Stimulated activated CD4-positive, alpha-beta T cell treated with anti-CD3 and anti-CD28 coated beads, Interleukin-12 subunit alpha, Interleukin-12 subunit beta, amount 100 ng/mL, for 4 hours (primary cell): ENCODE results near the gene SNX2.

Source experiments
- DNase-seq: peaks from one replicate; pipeline ENCODE4 v3.0.0-alpha.2; 2020

The SNX2 gene

DNA sequence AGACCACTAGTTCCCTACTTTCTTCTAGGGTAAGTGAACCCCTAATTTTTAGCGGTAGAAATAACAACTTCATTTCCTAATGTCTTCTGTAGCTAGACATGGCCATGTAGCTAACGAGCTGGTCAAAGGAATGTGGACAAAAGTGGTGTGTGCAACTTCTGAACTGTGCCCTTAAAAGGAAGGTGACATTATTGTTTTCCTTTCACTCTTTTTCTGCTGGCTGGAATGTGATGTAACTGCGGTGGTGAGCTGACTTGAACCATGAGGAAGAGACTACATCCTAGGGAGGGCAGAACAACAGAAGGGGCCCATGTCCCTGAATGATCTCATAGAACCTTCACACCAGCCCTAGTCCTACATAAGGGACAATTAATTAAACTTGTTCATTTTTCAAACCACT, 1.3 kb upstream of the SNX2 start:
- no peak for DNase-seq

DNA sequence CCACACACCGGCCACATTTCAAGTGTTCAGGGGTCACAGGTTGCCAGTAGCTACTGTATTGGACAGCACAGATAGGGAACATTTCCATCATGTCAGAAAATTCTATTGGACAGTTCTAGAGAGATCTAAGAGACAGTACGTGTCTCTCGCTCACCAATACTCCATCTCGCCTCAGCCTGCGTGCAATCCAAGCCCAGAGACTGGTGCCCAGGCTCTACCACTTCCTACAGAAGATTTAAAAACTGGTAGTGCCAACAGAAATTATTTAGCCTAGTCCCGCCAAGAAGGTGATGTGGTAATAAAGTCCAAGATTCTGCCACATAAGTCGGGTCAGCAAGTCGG, 390 bp upstream of the SNX2 start:
- DNase-seq = no peak

DNA sequence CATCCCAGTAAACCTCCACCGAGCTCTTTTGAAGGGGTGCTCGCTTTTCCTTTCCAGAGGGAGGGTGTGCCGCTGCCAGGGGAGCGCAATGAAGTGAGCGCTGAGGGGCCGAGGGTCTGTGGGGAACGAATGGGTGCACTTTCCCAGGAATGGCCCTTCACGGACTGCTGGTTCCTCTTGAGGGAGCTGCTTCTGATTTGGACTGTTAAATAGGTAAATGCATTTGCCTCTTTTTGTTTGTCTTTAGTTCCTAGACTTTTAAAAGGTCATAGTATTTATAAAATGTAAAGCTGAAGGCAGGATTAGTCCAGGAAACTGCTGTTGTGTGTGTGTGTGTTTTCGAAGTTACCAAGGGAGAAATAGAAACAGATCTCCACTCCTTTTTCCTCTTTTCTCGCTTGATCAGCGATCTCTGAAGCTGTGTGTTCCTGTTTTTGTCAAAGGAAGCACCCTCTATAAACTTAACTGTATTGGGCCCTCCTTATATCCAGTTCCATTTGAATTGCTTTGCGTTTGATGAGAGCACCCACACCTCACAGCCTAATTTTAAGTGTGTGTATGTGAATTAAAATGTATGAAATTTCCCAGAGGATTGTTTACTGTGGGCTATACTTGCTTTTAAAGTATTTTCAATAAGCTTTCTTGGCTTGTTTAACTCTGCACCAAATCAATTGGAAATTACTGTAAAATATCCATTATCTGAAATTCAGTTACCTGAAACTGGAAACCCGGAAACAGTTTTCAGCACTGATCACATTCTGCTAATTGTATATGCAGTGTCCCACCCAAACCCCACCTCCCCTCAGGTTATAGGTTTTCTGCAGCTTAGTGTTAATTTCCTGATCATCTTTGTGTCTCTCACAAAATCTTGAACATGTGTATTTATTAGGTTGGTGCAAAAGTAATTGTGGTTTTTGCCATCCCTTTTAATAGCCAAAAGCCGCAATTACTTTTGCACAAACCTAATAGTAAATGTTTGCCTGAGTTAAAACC, 966 bp downstream of the SNX2 start:
- no peak for DNase-seq

DNA sequence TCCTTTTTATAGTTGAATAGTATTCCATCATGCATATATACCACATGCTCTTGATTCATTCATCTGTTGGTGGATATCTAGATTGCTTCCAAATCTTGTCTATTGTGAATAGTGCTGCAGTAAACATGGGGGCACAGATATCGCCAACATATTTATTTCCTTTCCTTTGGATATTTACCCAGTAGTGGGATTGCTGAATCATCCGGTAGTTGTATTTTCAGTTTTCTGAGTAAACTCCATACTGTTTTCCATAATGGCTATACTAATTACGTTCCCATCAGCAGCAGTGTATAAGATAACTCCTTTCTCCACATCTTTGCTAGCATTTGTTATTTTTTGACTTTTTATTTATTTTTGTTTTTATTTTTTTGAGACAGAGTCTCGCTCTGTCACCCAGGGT, 3.3 kb downstream of the SNX2 start:
- no peak for DNase-seq

DNA sequence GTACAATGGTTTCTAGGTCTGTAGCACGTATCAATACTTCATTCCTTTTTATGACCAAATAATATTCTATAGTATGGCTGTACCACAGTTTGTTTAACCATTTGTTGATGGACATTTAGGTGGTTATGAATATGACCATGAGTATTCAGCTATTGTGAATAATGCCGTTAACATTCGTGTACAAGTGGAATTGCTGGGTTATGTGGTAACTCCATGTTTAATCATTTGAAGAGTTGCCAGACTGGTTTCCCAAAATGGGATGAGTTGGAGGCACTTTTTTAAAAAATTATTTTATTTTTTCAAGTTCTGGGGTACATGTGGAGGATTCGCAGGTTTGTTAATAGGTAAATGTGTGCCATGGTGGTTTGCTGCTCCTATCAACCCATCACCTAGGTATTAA, 4.6 kb downstream of the SNX2 start:
- DNase-seq = no peak

DNA sequence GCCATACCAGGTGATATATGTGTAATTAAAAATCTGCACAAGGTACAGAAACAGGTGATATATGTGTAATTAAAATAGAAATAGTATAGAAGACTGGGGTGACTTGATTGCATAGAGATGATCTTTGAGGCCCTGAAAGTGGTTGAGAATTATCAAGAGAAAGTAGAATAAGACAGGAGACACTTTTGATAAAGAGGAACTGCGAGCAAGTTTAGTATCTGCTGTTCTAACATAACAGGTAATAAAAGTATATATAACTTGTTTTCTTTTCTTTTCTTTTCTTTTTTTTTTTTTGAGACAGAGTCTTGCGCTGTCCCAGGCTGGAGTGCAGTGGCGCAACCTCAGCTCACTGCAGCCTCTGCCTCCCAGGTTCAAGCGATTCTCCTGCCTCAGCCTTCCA, 5.4 kb downstream of the SNX2 start:
- DNase-seq = no peak

DNA sequence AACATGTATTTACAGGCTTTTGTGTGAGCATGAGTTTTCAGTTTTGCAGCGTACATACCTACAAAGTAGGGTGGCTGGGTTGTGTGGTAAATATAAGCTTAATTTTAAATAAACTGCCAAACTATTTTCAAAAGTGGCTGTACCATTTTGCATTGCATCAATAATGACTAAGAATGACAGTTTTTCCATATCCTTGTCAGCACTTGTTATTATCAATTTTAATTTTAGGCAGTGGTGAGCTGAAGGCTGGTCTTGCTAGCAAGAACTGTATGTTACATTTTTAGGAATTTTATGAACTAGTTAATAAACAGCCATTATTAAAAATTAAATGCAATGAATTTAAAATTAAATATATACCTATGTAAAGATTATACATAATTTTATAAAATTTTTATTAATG, 6.6 kb downstream of the SNX2 start:
- DNase-seq = no peak

DNA sequence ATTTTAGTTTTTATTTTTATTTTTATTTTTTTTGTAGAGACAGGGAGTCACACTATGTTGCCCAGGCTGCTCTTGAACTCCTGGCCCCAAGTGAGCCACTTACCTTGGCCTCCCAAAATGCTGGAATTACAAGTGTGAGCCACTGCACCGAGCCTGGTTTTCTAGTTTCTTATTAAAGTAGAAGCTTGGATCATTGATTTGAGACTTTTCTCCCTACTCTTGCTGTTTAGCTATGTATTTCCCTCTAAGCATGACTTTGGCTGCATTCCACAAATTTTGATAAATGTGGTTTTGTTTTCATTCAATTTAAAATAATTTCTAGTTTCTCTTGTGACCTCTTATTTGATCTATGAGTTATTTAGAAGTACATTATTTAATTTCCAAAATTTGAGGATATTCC, 10.4 kb downstream of the SNX2 start:
- DNase-seq = no peak

DNA sequence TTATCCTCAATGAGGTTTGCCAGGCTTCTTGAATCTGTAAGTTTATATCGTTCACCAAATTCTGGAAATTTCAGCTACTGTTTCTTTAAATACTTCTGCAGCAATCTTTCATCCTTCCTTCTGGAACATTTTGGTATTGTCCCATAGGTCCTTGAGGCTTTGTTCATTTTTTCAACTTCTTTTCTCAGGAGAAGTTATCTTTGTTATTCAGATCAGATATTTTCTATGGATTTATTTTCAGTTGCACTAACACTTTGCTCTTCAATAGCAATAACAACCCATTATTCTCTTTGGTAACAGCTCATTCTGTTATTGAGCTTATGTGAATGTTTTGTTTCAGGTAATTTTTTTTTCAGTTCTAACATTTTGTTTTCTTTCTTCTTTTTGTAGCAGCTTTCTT, 13.5 kb downstream of the SNX2 start:
- DNase-seq = no peak

DNA sequence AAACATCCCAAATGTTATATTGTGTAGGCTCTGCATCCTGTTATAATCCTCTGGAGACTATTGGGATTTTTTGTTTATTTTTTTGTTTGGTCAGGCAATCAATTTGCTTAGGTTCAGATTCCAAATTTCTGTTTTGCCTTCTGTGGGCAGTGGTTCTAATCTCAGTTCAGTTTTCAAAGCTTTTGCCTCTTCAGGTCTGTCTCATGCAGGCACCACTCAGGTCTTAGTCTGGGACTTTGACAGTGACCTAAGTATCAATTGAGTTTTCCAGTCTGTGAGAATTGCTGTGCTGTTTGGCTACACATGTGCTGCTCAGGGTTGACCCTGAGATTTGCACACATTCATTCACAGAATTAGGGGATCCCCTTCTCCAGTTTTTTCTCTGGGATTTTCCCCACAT, 14.1 kb downstream of the SNX2 start:
- DNase-seq = no peak

DNA sequence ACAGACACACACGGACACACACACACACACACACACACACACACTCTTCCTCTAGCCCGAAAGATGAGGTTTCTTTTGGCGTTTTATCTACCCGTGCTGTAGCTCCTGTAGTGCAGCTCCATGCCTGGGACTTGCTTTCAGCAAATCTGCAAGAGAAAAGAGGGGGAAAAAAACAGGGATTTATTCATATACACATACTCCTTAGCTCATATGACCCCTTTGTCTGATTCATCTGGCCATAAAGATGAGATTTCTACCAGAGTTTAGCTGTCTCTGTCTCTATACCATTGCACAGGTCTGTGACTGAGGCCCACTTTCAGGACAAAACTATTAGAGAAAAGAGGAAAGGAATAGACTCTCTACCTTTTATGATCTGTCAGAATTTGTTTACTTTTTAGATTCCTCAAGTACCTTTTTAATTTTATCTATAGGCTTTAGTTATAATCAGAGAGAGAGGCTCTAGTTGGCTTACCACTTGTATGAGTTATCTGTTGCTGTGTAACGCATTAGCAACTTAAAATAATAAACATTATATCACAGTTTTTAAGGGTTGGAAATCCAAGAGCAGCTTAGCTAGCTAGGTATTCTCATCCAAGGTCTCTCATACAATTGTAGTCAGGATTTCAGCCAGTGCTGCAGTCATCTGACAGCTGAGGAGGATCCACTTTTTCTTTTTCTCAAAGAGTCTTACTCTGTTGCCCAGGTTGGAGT, 14.7 kb downstream of the SNX2 start:
- DNase-seq = no peak

DNA sequence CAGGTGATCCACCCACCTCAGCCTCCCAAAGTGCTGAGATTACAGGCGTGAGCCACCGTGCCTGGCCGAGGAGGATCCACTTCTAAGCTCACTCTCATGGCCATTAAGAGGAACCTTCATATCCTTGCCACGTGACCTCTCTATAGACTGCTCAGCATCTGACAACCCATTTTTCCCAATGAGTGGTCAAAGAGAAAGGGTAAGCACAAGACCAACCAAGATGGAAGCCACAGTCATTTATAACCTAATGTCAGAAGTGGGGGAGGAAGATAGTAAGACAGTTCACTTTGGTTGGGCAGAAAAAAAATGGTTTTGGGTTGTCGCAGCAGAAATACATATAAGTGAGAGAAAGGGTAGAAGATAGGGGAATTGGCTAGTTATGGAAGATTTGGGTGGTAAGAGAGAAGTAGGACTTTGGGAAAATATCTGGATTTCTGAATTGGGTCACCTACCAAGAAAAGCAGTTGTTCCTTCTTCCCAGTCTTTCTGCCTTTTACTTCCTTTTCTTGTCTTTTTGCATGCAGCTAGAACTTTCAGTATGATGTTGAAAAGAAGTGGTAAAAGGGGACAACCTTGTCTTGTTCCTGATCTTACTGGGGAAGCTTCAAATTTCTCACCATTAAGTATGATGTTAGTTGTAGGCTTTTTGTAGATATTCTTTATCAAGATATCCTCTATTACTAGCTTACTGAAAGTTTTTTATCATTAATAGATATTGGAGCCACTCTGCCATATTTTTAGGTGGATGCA, 15.6 kb downstream of the SNX2 start:
- DNase-seq = no peak

DNA sequence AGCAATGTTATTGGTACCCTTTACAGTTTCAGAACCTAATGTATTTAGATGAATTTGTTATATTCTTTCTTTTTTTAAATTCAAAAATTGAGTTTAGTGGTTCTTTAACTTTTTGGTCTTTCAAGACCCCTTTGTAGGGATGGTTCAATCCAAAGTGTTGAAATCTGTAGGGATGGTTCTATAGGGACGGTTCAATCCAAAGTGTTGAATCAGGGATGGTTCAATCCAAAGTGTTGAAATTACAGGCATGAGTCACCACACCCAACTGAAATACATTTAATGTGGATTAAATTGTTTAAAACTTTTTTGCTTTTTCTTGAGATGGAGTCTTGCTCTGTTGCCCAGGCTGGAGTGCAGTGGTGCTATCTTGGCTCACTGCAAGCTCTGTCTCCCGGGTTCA, 30.6 kb downstream of the SNX2 start:
- no peak for DNase-seq

DNA sequence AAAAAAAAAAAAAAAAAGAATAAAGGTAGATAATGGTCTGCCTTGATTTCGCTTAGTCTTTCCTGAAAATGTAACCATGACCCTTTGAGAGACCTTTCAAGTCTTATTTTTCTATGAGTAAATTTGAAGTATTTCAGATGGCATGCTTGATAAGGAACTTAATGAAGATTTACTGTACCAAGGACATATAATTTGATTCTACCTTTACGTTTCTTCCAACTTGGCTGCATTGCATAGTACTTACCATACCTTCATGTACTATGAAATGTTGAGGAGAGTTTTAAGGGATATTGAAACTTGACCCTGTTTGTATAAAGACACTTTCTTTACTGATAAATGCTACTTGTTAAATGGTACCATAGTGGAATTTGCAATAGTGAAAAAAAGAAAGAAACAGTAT, 35.5 kb downstream of the SNX2 start:
- no peak for DNase-seq

DNA sequence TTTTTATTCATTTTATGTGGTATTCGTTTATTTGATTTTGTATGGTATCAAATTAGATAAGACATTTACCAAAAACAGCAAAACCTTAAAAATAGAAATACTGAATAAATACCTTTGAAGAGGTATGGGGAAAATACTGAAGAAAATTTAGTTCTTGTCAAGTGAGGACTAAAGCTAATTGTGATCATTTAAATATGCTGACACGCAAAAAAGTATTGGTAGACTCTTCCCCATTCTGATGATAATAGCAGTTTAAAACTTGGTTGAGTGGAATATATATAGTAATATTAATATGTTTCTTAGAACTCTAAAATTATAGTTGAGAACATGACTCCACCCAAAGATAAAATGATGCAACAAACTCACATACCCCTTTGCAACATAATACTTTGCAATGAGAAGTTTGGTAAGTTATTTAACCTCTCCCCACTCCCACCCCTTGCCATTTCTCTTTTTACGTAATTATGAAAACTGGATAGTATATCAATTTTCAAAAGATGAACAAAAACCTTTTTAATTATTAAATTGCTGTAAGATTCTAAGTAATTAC, 40.4 kb downstream of the SNX2 start:
- DNase-seq = no peak

DNA sequence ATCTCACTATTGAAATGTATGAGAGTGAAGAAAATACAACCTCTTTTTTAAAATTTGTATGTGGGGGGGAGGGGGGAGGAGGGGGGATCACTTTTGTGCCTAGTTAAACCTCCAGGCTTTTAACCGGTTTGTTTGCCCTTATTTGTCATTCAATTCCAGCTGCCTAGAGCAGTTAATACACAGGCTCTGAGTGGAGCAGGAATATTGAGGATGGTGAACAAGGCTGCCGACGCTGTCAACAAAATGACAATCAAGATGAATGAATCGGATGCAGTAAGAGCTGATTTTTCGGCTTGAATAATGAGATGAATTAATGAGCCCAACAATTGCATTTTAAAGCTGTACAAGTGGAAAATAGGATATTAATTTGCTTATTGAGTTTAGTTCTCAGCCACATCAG, 41.9 kb downstream of the SNX2 start:
- no peak for DNase-seq

DNA sequence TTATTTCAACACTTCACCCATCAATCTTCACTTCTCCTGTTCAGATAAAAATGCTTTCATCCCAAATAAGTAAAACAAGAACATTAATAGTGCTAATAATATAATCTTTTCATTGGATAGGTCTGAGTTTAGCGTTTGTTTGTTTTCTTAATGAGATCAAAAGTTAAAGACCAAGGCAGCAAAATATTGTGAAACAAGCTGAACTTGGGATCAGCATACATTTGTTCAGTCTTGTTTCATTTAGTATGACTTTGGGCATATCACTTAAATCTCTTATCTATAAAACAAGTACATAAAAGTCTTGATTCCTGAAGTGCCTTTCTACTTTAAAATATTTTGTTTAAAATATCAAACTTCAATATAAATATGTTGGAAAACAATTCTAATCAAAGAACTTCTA, 57.1 kb downstream of the SNX2 start:
- no peak for DNase-seq

DNA sequence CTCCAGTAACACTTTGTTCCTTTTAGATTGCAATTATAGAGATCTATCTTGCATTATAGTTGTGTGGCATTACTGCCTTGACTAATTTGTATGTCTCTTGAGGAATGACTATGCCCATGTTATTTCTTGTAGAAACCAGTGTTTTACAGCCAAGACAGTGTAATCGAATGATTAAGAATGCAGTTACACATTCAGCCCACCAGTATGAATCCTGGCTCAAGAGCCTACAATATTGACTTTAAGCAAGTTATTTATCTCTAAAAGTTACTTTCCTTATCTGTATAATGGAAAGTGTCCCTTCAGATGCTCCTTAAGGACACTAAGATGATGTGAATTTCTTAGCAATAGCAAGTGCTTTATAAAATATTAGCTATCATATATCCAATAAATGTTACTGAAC, 60.8 kb downstream of the SNX2 start:
- no peak for DNase-seq

DNA sequence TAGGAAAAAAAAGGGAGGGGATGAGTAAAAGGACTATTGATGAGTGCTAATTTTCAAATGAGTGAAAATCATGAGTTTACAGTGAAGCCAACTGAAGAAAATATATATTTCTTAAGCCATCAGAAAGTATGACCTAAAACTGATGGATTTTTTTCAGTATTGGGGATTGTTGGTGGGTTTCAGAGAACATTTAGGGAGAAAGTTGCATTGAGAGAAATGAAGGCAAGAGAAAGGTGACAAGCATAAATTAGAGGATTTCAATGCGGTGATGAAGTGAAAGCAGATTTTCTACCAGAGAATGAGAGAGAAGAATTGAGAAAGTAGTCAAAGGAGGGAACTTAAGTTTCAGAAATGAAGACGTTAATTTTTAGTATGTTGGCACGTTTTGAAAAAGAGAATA, 62.1 kb downstream of the SNX2 start:
- DNase-seq = no peak

DNA sequence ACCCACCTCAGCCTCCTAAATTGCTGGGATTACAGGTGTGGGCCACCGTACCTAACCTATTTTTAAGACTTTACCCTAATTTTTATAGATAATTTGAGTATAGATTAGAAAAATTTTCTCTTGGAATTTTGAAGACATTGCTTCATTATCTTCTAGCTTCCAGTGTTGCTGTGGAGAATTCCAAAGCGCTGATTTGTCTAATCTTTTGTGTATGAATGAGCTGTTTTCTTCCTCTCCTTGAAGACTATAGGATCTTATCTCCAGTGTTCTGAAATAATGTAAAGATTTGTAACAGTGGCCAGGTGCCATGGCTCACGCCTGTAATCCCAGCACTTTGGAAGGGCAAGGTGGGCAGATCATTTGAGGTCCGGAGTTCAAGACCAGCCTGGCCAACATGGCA, 64.9 kb downstream of the SNX2 start:
- no peak for DNase-seq

DNA sequence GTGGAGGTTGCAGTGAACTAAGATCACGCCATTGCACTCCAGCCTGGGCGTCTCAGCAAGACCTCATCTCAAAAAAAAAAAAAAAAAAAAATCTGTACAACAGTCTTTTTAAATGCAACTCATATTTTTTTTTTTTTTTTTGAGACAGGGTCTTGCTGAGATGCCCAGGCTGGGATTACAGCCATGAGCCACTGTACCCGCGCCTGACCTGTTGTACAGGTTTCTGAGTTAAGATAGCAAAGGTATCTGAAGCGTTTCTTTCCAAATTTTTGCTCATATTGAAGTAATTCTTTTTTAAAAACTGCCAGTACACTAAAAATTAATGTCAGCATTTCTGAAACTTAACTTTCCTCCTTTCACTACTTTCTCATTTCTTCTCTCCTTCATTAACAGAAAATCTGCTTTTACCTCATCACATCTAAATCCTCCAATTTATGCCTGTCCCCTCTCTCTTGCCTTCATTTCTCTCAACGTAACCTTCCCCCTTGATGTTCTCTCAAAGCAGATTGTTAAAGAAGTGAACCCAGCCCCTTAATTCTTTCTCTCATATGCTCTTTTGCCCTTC, 67.2 kb downstream of the SNX2 start:
- no peak for DNase-seq

DNA sequence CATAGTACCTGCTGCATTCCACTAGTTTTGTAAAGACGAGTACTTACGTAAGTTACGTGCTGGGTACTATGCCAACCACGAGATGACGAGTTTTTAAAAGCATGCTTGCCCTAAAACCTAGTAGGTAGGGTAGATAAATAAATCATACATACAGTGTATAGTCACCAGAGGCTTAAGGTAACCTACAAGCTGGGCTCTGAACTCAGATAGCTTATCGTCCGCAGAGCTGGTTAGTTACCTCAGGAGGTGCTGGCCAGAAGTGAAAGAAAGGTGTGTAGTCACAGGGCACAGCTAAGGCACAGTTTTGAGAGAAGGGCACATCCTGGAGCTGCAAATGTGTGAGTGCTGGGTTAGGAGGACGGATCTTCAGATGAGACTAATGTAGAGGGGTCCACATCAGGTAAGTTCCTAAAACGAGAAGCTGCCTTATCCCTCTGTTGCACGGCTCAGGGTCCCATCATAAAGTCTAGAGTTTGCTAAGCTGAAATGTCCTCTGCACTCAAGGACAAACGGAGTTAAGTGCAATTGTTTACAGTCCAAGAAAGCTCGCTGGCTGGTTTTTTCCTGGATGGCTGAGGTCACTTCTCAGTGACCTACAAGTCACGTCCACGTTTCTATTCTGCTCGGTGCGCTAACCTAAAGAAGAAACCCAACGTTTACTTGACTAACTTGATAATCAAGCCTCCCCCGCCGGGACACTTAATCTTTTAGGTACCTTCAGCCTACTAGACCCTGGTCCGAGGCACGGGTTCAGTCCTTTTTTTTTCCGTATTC, 69.4 kb downstream of the SNX2 start:
- no peak for DNase-seq

DNA sequence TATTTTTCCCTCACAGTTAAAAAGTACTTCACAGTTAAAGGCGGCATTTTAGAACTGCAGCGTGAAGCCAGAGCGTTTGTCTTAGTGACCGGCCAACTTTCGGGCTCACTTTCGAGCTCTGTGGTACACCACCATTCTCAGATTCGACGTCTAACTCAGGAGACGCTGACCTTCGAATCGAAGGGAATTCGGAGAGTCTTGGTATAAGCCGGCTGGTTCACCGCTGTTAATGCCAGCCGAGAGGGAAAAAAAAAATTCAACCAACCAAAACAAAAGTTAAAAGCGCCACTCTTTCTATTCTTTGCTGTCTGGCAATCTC, 70.0 kb downstream of the SNX2 start:
- no peak for DNase-seq
